PC-9 (cell line): ENCODE measurements around the gene ACSL3. TPM values are rescaled to one million over a fixed set of nuclear protein-coding genes. Genes with fewer than 3 reads are reported as not detected.
A peak's percentile ranks its signal among the peaks of the same experiment; 100 is the strongest.

Experiments used
- BruUV-seq: library from RNA; stranded (reverse); fragments of 400-500 nt; replicated peaks from 2 replicates; lab custom pipeline; 2021; lab: Mats Ljungman, UMichigan
- CTCF ChIA-PET: fragments of 300-600 bp; sonication (Branson Sonifier 250); formaldehyde crosslinking; loops from one replicate; lab custom pipeline; 2022; ENCODE audit warnings: antibody characterized with exemption; lab: Charles Lee
- POLR2A ChIA-PET: fragments of 300-600 bp; sonication (Branson Sonifier 250); formaldehyde crosslinking; loops from one replicate; lab custom pipeline; 2022; ENCODE audit warnings: antibody characterized with exemption; ENCODE audit not compliant: unreplicated experiment; lab: Charles Lee
- DNase-seq, 2 experiments: peaks; one replicate each; pipeline versions ENCODE4 v3.0.0 to v3.0.0-alpha.2; 2015 to 2022; ENCODE audit warnings: mixed read lengths in 1 of 2
- H2AFZ ChIP-seq: fragments of 200-600 bp; sonication (generic); 2 replicates; pipeline ENCODE4 v1.8.1; 2017; ENCODE audit warnings: antibody characterized with exemption
- H3F3A ChIP-seq: fragments of 200-600 bp; sonication (generic); 2 replicates; pipeline ENCODE4 v1.8.1; 2017; ENCODE audit warnings: antibody characterized with exemption, mild to moderate bottlenecking, low read depth; ENCODE audit not compliant: insufficient read depth
- H3K27ac ChIP-seq: fragments of 200-600 bp; sonication (generic); 2 replicates; pipeline ENCODE4 v1.6.1; 2016; ENCODE audit warnings: mixed run types
- H3K27me3 ChIP-seq: fragments of 200-600 bp; sonication (generic); 2 replicates; pipeline ENCODE4 v1.6.1; 2016; ENCODE audit warnings: low read depth, mixed run types; ENCODE audit not compliant: insufficient read depth
- H3K36me3 ChIP-seq: fragments of 200-600 bp; sonication (generic); 2 replicates; pipeline ENCODE4 v1.6.1; 2016; ENCODE audit warnings: low read depth, mixed run types
- H3K4me1 ChIP-seq: fragments of 200-600 bp; sonication (generic); replicated peaks from 2 replicates; pipeline ENCODE4 v1.6.1; 2016; ENCODE audit warnings: mixed run types; ENCODE audit not compliant: insufficient read depth
- H3K4me2 ChIP-seq: fragments of 200-600 bp; sonication (generic); 2 replicates; pipeline ENCODE4 v1.6.1; 2017; ENCODE audit warnings: mixed run types
- H3K4me3 ChIP-seq: fragments of 200-600 bp; sonication (generic); 2 replicates; pipeline ENCODE4 v1.6.1; 2016; ENCODE audit warnings: mixed run types
- H3K79me2 ChIP-seq: fragments of 200-600 bp; sonication (generic); 2 replicates; pipeline ENCODE4 v1.6.1; 2017; ENCODE audit warnings: low read depth, mixed run types
- H3K9me2 ChIP-seq: fragments of 200-600 bp; sonication (generic); 2 replicates; pipeline ENCODE4 v1.8.1; 2017; ENCODE audit warnings: mild to moderate bottlenecking; ENCODE audit not compliant: insufficient read depth
- H3K9me3 ChIP-seq: fragments of 200-600 bp; sonication (generic); 2 replicates; pipeline ENCODE4 v1.8.1; 2016; ENCODE audit warnings: low read depth; ENCODE audit not compliant: insufficient read depth
- H4K20me1 ChIP-seq: fragments of 200-600 bp; sonication (generic); 2 replicates; pipeline ENCODE4 v1.8.1; 2017; ENCODE audit not compliant: insufficient read depth
- EZH2 ChIP-seq: fragments of 200-600 bp; sonication (generic); IDR thresholded peaks from 2 replicates; pipeline ENCODE4 v1.8.0; 2017; ENCODE audit warnings: antibody characterized with exemption, low read depth
- intact Hi-C: fragments of 100-400 bp; cut with micrococcal nuclease; formaldehyde crosslinking; loops from one replicate; pipeline ENCODE4 v1.10.0; 2022; ENCODE audit not compliant: unreplicated experiment
- total RNA-seq: library from RNA; stranded (reverse); gene quantifications from 2 replicates; pipeline ENCODE4 v1.2.3, GENCODE V29; 2021
- TF ChIP-seq, protein P1 (sequence below): fragments of 200-600 bp; sonication (generic); conservative IDR thresholded peaks from 2 replicates; pipeline ENCODE4 v1.6.1; 2017; ENCODE audit warnings: mixed run types, antibody characterized with exemption, mild to moderate bottlenecking, moderate library complexity

ACSL3 gene
- total RNA-seq, 1 experiment from 2014 or later: 446 TPM

DNA sequence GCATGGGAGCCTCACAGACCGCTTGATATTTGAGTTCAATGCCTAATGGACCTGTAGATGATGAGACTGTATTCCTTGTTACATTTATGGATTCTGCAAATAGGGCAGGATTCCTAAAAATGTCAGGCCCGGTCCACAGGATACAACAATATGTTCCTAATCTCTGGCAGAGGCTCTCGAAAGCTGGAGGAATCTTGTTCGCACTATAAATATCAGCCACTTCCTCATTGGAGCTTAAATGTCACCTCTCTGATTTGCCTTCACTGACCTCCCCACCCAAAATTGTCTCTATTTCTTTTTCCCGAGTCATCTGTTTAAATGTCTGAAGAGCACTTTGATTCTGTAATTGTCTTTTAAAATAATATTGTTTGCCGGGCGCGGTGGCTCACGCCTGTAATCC, 12.0 kb upstream of the ACSL3 start:
- no peaks in the 10 kb centered on the region for H3K9me2 ChIP-seq
- H2AFZ ChIP-seq: no peak overlapping the region
- intact Hi-C loops: loop anchor here (1.0 kb wide), 1 partner anchor 11 kb away; no protein-coding TSS in a partner anchor
- BruUV-seq: no TSS peak
- peak overlapping the region; percentile 39; the same call in 1 of the 2 replicates for H3K4me2 ChIP-seq
- H3K36me3 ChIP-seq: no peaks in the 10 kb centered on the region
- no peak for DNase-seq
- H4K20me1 ChIP-seq: no peaks in the 10 kb centered on the region
- no peak overlapping the region for H3K4me3 ChIP-seq
- CTCF ChIA-PET: no interaction called here
- POLR2A ChIA-PET: no interaction called here
- H3K27me3 ChIP-seq: no peaks in the 10 kb centered on the region
- H3K4me1 ChIP-seq: peaks cover 54% of the 10 kb centered on the region
- peak overlapping the region; percentile 52 for H3K27ac ChIP-seq
- H3K9me3 ChIP-seq: no peaks in the 10 kb centered on the region; the same call in 1 of the 2 replicates
- TF ChIP-seq, protein P1, sequence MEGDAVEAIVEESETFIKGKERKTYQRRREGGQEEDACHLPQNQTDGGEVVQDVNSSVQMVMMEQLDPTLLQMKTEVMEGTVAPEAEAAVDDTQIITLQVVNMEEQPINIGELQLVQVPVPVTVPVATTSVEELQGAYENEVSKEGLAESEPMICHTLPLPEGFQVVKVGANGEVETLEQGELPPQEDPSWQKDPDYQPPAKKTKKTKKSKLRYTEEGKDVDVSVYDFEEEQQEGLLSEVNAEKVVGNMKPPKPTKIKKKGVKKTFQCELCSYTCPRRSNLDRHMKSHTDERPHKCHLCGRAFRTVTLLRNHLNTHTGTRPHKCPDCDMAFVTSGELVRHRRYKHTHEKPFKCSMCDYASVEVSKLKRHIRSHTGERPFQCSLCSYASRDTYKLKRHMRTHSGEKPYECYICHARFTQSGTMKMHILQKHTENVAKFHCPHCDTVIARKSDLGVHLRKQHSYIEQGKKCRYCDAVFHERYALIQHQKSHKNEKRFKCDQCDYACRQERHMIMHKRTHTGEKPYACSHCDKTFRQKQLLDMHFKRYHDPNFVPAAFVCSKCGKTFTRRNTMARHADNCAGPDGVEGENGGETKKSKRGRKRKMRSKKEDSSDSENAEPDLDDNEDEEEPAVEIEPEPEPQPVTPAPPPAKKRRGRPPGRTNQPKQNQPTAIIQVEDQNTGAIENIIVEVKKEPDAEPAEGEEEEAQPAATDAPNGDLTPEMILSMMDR: no peak
- TF ChIP-seq EZH2: no peak
- peaks cover 29% of the 10 kb centered on the region for H3F3A ChIP-seq
- no peaks in the 10 kb centered on the region for H3K79me2 ChIP-seq

DNA sequence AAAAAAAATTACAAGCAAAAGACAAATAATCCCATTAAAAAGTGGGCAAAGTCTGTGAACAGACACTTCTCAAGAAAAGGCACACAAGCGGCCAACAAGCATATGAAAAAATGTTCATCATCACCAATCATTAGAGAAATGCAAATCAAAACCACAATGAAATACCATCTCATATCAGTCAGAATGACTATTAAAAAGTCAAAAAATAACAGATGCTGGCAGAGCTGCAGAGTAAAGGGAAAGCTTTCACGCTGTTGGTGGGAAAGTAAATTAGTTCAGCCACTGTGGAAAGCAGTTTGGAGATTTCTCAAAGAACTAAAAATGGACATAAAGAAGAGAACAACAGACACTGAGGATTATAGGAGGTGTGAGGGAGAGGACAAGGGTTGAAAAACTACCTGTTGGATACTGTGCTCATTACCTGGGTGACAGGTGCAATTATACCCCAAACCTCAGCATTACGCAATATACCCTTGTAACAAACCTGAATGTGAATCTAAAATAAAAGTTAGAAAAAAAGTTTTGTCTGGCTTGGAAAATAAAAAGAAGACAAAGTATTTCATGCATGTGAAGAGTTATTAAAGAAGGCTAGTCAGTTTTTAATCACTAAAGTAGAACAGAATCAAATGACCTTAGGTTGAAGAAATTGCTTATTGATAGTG, 8.7 kb upstream of the ACSL3 start:
- no peaks in the 10 kb centered on the region for H3K79me2 ChIP-seq
- TF ChIP-seq, protein P1: no peak
- no peak for TF ChIP-seq EZH2
- no peak overlapping the region for H2AFZ ChIP-seq
- DNase-seq: no peak
- H3K9me2 ChIP-seq: no peaks in the 10 kb centered on the region
- ChIA-PET CTCF (no interaction called here), POLR2A (no interaction called here)
- H3K4me3 ChIP-seq: no peak overlapping the region
- no peak overlapping the region for H3K27ac ChIP-seq
- peaks cover 44% of the 10 kb centered on the region for H3K4me1 ChIP-seq
- no peaks in the 10 kb centered on the region for H4K20me1 ChIP-seq
- no peaks in the 10 kb centered on the region; the same call in 1 of the 2 replicates for H3K9me3 ChIP-seq
- no TSS peak for BruUV-seq
- peaks cover 24% of the 10 kb centered on the region for H3F3A ChIP-seq
- no peak overlapping the region for H3K4me2 ChIP-seq
- intact Hi-C loops: no loop called here
- H3K27me3 ChIP-seq: no peaks in the 10 kb centered on the region
- no peaks in the 10 kb centered on the region for H3K36me3 ChIP-seq

- H3K4me1 ChIP-seq: peaks cover 39% of the 10 kb centered on the region
- no peaks in the 10 kb centered on the region for H3K27me3 ChIP-seq
- TF ChIP-seq, protein P1: no peak
- no peak for TF ChIP-seq EZH2
- POLR2A ChIA-PET: interaction anchor here (0.7 kb wide), 1 partner anchor 68 kb away, joined by 3 read pairs; no protein-coding TSS in a partner anchor
- intact Hi-C loops: no loop called here
- no TSS peak for BruUV-seq
- H4K20me1 ChIP-seq: no peaks in the 10 kb centered on the region
- DNase-seq: no peak
- H3K9me2 ChIP-seq: no peaks in the 10 kb centered on the region
- no peak overlapping the region for H3K27ac ChIP-seq
- no peak overlapping the region for H3K4me2 ChIP-seq
- CTCF ChIA-PET: no interaction called here
- no peaks in the 10 kb centered on the region for H3K9me3 ChIP-seq
- H2AFZ ChIP-seq: no peak overlapping the region
- peaks cover 6% of the 10 kb centered on the region; the same call in 1 of the 2 replicates for H3K79me2 ChIP-seq
- peaks cover 34% of the 10 kb centered on the region for H3F3A ChIP-seq
- no peak overlapping the region for H3K4me3 ChIP-seq
- H3K36me3 ChIP-seq: no peaks in the 10 kb centered on the region
These were observed 5.8 kb upstream of the ACSL3 start for GRCh38 chr2:222854773-222855700.
